GM19239 (cell line): Measurements from ENCODE around the gene IL26.

Experiments
- DNase-seq: peaks from one replicate; pipeline ENCODE4 v3.0.0; 2011; ENCODE audit warnings: low spot score; ENCODE audit not compliant: insufficient read length
- FAIRE-seq: peaks from 2 replicates; lab custom pipeline; 2011; peaks lifted over from hg19 to GRCh38; lab: Jason Lieb, UNC

The IL26 gene

GRCh38 chr12:68225576-68226476, at the start of gene IL26:
Gene IL26, minus strand, starts transcription at chr12:68225810. Its CDS starts 54 bp downstream, at chr12:68225756.
- no peak for FAIRE-seq
- DNase-seq: no peak

GRCh38 chr12:68272732-68273131, 47.1 kb upstream of the IL26 start:
- DNase-seq (no peak), FAIRE-seq (no peak)

GRCh38 chr12:68271346-68271745, 45.7 kb upstream of the IL26 start:
- DNase-seq (no peak), FAIRE-seq (no peak)

GRCh38 chr12:68270358-68270757, 44.7 kb upstream of the IL26 start:
- DNase-seq: no peak
- no peak for FAIRE-seq

GRCh38 chr12:68269779-68270178, 44.2 kb upstream of the IL26 start:
- DNase-seq: no peak
- no peak for FAIRE-seq

- FAIRE-seq (no peak), DNase-seq (no peak)
Observed at GRCh38 chr12:68268967-68269366, 43.4 kb upstream of the IL26 start.

- FAIRE-seq: no peak
Observed at GRCh38 chr12:68267892-68268396, 42.3 kb upstream of the IL26 start.

GRCh38 chr12:68264857-68265256, 39.2 kb upstream of the IL26 start:
- DNase-seq: no peak
- FAIRE-seq: no peak

More at GRCh38 chr12:68267892-68268396, 42.3 kb upstream of the IL26 start:
- DNase-seq: no peak

GRCh38 chr12:68264158-68264855, 38.7 kb upstream of the IL26 start:
- FAIRE-seq: no peak
- no peak for DNase-seq

- DNase-seq: no peak
- FAIRE-seq: no peak
Observed at GRCh38 chr12:68263366-68263765, 37.8 kb upstream of the IL26 start.

GRCh38 chr12:68261896-68262295, 36.3 kb upstream of the IL26 start:
- FAIRE-seq (no peak), DNase-seq (no peak)

- FAIRE-seq: no peak
- no peak for DNase-seq
Observed at GRCh38 chr12:68260153-68260552, 34.5 kb upstream of the IL26 start.

GRCh38 chr12:68259318-68259940, 33.8 kb upstream of the IL26 start:
- peak; percentile 45 for FAIRE-seq
- DNase-seq: no peak

GRCh38 chr12:68253504-68253903, 27.9 kb upstream of the IL26 start, which contains the start of gene IL22:
Gene IL22, minus strand, starts transcription at chr12:68253604. Its CDS starts 156 bp downstream, at chr12:68253448.
- FAIRE-seq (no peak), DNase-seq (no peak)

- FAIRE-seq: no peak
Observed at GRCh38 chr12:68252077-68252476, 26.5 kb upstream of the IL26 start.

GRCh38 chr12:68250454-68250853, 24.8 kb upstream of the IL26 start:
- DNase-seq: no peak
- no peak for FAIRE-seq

More at GRCh38 chr12:68252077-68252476, 26.5 kb upstream of the IL26 start:
- DNase-seq: no peak

- FAIRE-seq: no peak
Observed at GRCh38 chr12:68247785-68248184, 22.2 kb upstream of the IL26 start.

GRCh38 chr12:68246350-68246749, 20.7 kb upstream of the IL26 start:
- DNase-seq: no peak
- FAIRE-seq: no peak

More at GRCh38 chr12:68247785-68248184, 22.2 kb upstream of the IL26 start:
- no peak for DNase-seq

GRCh38 chr12:68245180-68246021, 19.8 kb upstream of the IL26 start:
- no peak for DNase-seq
- FAIRE-seq: no peak

GRCh38 chr12:68242777-68243176, 17.2 kb upstream of the IL26 start:
- FAIRE-seq (no peak), DNase-seq (no peak)
